ENCODE measurements around the gene CIZ1. TPM values are rescaled to one million over a fixed set of nuclear protein-coding genes. Genes with fewer than 3 reads are reported as not detected.
A peak's percentile ranks its signal among the peaks of the same experiment; 100 is the strongest.

The CIZ1 gene
- total RNA-seq, 2 donors from 2014 or later: 67.1 to 68.5 TPM

- intact Hi-C loops (cut with DNase I): no loop called here
- ATAC-seq: peak; percentile 31 to 65
- DNase-seq: no peak
Measured at GRCh38 chr9:128215491-128216409, 24.4 kb upstream of the CIZ1 start.

- intact Hi-C loops (cut with DNase I): no loop called here
- ATAC-seq: no peak
Measured at GRCh38 chr9:128214571-128215490, 23.5 kb upstream of the CIZ1 start.

GRCh38 chr9:128213746-128214497 lies 22.6 kb upstream of the CIZ1 start:
- DNase-seq (no peak), ATAC-seq (no peak)
- intact Hi-C loops (cut with DNase I): no loop called here

More at GRCh38 chr9:128214571-128215490, 23.5 kb upstream of the CIZ1 start:
- DNase-seq: no peak

GRCh38 chr9:128211981-128212281 lies 20.6 kb upstream of the CIZ1 start:
- DNase-seq (no peak), ATAC-seq (no peak)
- intact Hi-C loops (cut with DNase I): no loop called here

GRCh38 chr9:128211186-128211980 lies 20.0 kb upstream of the CIZ1 start:
- no peak for DNase-seq
- no peak for ATAC-seq
- intact Hi-C loops (cut with DNase I): no loop called here

- ATAC-seq (no peak), DNase-seq (no peak)
- intact Hi-C loops (cut with DNase I): no loop called here
Measured at GRCh38 chr9:128208946-128209669, 17.7 kb upstream of the CIZ1 start.

- ATAC-seq (no peak), DNase-seq (no peak)
- intact Hi-C loops (cut with DNase I): no loop called here
Measured at GRCh38 chr9:128208386-128208785, 17.0 kb upstream of the CIZ1 start.

- ATAC-seq: no peak
- DNase-seq: no peak
- intact Hi-C loops (cut with DNase I): no loop called here
Measured at GRCh38 chr9:128206916-128207910, 15.8 kb upstream of the CIZ1 start.

- intact Hi-C loops (cut with DNase I): no loop called here
- no peak for ATAC-seq
- no peak for DNase-seq
Measured at GRCh38 chr9:128206484-128206883, 15.1 kb upstream of the CIZ1 start.

GRCh38 chr9:128205296-128205944 lies 14.0 kb upstream of the CIZ1 start:
- intact Hi-C loops (cut with DNase I): no loop called here
- DNase-seq (no peak), ATAC-seq (no peak)

GRCh38 chr9:128204858-128205257 lies 13.5 kb upstream of the CIZ1 start:
- DNase-seq (no peak), ATAC-seq (no peak)
- intact Hi-C loops (cut with DNase I): no loop called here

GRCh38 chr9:128203707-128204551 lies 12.6 kb upstream of the CIZ1 start:
- DNase-seq (peak; percentile 41), ATAC-seq (peak; percentile 43 to 57)
- intact Hi-C loops (cut with DNase I): no loop called here

- ATAC-seq (peak; percentile 85 to 93), DNase-seq (peak; percentile 62)
- intact Hi-C loops (cut with DNase I): no loop called here
Measured at GRCh38 chr9:128203024-128203706, 11.8 kb upstream of the CIZ1 start, which contains the start of gene DNM1. Gene DNM1 (plus strand): TSS chr9:128203379. CDS start chr9:128203471, 92 bp downstream.

GRCh38 chr9:128202648-128203023 lies 11.3 kb upstream of the CIZ1 start:
- ATAC-seq (no peak), DNase-seq (no peak)
- intact Hi-C loops (cut with DNase I): no loop called here
